GM10266 (cell line): ENCODE data around the gene DDX39B.
"Not testable (repeated sequence)": the region's sequence is repeated elsewhere in the genome, so short reads cannot be mapped to it uniquely, and the experiment has no call there.

Experiments
- DNase-seq: peaks from one replicate; pipeline ENCODE4 v3.0.0; 2012; ENCODE audit errors: extremely low spot score
- CTCF ChIP-seq: IDR thresholded peaks from 2 replicates; pipeline ENCODE4 v1.5.1; 2012; ENCODE audit warnings: mild to moderate bottlenecking, low read depth; ENCODE audit not compliant: control insufficient read depth, insufficient read depth; ENCODE audit errors: missing control alignments

The DDX39B gene

GRCh38 chr6:31497531-31498476 lies 44.0 kb downstream of the DDX39B start, which contains the start of gene MICB:
Gene MICB (plus strand): TSS chr6:31498145. CDS start chr6:31498194, 49 bp downstream.
- TF ChIP-seq CTCF, result no peak
- DNase-seq, result peak; percentile 83

GRCh38 chr6:31496826-31497225 lies 45.0 kb downstream of the DDX39B start:
- not testable (repeated sequence) for DNase-seq

DNA sequence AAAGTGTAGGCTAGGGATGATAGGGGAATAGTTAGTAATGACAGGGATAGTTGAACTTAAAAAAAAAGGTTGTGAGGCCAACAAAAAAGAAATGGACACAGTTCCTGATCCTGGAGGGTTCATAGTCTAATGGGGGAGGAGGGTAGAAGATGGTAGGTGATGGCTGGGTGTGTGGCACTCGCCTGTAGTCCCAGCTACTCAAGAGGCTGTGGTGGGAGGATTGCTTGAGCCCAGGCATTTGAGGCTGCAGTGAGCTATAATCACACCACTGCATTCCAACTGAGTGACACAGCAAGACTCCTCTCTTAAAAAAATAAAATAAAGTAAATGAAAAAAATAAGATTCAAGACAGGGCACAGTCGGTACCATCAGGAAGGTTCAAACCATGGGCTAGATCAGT lies 46.2 kb downstream of the DDX39B start:
- DNase-seq, result no peak

GRCh38 chr6:31493875-31494694 lies 47.7 kb downstream of the DDX39B start:
- peak; percentile 64 for DNase-seq
- peak; percentile 80 for TF ChIP-seq CTCF

More for the DNA sequence above, 46.2 kb downstream of the DDX39B start:
- TF ChIP-seq CTCF, result no peak

GRCh38 chr6:31493550-31493874 lies 48.3 kb downstream of the DDX39B start:
- not testable (repeated sequence) for DNase-seq

DNA sequence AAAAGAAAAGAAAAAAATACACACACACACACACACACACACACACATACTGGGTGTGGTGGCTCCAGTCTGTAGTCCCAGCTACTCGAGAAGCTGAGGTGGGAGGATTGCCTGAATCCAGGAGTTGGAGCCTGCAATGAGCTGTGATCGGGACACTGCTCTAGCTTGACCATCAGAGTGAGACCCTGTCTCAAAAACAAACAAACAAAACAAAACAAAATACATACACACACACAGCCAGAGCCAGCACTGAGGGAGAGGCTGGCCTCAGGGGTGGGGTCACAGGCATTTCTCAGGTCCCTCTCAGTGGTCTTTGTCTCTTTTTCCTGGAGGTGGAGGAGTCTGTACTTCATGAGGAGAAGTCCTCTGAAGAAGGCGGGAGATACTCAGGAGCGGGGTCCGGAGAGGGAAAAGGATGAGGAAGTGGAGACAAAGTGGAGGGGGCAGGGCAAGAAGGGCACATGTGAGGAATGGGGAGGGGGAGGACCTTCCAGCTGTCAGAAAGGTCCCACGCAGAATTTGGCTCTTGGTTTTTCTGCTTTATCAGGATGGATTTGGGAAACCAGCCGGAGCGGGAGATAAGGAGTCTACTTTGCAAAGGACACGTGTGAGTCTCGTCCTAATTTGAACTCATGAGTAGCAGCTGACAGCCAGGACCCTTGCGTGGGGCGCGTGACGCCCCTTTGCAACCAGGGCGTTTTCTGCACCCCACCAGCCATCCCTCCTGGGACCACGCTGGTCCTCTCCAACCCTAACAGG lies 51.5 kb downstream of the DDX39B start:
- DNase-seq, result no peak
- no peak for TF ChIP-seq CTCF

GRCh38 chr6:31489086-31489485 lies 52.7 kb downstream of the DDX39B start:
- no peak for TF ChIP-seq CTCF
- DNase-seq, result no peak

GRCh38 chr6:31487674-31488073 lies 54.1 kb downstream of the DDX39B start:
- DNase-seq, result not testable (repeated sequence)

DNA sequence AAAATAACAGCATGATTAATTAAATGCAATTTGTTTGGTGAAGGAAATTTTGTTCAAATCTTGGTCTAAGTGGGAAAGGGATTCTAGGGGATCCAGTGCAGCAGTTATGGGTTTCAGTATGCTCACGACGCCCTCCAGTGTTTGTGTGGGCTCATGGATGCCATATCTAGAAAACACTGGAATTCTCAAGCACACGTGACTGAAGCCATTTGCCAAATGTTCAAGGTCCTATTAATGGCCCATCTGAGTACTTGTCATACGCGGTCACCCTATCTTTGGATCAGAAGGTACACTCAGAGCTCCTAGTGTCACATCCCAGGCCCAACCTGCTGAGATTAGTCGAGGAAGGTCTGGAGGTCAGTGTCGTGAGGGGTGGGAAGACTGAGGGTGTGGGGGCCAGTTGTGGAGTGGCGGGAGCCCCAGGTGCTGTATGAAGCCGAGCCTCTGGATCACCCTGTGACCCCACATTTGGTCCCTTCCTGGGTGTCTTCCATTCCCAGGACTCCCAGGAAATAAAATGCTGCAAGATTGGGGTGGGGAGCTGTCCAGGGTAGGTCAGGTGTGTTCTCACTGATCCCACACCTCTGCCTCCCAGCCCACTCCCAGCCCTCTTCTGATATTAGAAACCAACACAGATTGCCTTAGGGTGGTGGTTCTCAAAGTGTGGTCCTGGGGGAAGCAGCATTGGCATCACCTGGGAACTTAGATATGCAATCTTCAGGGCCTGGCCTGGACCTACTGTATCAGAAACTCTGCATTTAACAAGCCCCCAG lies 55.6 kb downstream of the DDX39B start:
- DNase-seq, result not testable (repeated sequence)
